ENCODE measurements around the gene OTUD1.

Gene OTUD1

DNA sequence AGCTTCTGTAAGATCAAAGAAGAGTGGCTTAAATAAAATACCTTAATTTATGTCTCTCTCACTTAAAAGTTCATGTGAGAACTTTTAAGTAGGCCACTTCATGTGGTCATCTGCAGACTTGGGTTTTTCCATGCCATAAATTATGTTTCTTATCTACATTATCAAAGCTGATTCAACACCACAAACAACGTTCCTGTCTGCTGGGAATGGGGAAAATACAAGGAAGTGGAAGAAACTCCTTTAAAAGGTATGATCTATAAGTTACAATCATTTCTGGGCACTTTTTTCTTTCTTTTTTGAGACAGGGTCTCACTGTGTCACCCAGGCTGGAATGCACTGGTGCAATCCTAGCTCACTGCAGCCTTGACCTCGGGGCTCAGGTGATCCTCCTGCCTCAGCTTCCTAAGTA, 16.9 kb upstream of the OTUD1 start:
- no peak for DNase-seq

DNA sequence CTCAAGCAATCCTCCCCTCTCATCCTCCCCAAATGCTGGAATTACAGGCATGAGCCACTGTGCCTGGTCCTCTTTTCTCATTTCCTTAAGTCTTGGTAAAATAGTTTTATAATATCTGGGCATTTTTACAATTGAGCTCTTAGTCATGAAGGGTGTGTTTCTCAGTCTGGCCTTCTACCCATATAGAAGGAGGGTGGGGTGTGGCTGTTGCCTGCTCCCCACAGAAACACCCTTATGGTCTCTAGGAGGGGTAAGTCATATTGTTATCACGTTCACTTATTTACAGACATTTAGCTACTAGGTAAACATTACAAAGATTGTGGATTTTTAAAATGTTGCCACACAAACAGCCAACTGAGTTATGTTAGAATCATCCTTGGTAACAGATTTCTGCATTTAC, 6.7 kb upstream of the OTUD1 start:
- peak in 1 of 2 donors; percentile 33 for DNase-seq

DNA sequence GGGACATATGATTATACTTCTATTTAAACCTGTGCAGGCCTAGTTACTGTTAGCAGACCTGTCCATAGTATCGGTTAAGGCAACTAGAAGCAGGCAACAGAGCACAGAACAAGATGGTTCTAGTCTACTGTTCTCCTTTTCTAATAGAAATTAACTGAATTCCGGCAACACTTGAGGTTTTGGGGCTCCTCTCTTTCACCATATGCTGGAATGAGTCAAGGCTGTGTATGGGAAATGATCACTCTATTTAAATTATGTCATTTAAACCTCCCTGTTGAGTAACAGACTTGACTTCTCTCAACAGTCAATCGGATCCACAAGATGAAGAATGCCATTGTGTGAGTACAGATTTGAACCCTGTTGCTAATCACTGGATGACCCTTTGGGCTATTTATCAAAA, 6.2 kb upstream of the OTUD1 start:
- no peak for DNase-seq

DNA sequence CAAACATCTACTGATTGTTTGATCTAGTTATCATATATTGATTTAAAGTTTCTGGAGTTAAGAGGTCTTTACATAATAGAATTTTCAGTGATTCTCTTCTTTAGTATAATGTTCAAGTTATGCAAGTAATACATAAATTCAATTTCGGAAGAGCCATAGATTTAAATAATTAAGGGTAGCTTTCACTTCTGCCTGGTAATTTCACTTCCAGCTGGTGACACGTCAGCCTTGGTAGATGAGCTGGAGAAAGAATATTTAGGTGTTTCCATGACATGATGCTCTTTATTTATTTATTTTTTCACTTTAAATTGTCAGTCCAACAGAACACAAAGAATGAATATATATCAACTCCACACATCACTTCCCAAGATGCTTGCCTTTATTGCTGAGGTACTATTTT, 5.2 kb upstream of the OTUD1 start:
- DNase-seq, result peak in 1 of 2 donors; percentile 41

DNA sequence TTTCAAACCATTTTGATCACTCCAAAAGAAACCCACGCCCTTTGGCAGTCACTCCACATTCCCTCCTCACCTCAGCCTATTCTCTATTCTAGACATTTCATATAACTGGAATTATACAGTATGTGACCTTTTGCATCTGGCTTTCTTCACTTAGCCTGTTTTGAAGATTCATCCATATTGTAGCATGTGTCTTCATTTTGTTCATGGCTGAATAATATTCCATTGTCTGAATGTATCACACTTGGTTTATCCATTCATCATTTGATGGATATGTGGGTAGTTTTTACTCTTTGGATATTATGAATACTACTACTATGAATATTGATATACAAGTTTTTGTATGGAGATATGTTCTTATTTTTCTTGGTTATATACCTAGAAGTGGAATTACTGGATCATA, 3.5 kb upstream of the OTUD1 start:
- DNase-seq, result no peak

DNA sequence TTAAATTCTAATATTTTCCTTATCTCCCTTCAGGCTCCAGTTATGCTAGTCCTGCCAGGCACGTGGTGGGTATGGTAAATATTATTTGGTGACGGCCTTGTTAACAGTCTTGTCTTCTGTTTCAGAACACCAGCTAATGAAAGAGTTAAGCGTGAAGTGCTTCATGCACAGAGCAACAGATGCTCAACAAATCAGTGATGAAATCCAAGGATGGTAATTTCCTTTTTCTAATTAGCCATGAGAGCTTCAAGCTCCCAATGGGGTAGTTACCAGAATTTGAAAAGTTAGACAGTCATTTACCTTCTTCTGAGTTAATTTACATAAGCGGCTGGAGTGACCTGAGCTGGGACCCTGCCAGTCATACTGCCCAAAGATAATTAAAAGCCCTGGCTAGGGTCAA, 1.9 kb upstream of the OTUD1 start:
- no peak for DNase-seq

DNA sequence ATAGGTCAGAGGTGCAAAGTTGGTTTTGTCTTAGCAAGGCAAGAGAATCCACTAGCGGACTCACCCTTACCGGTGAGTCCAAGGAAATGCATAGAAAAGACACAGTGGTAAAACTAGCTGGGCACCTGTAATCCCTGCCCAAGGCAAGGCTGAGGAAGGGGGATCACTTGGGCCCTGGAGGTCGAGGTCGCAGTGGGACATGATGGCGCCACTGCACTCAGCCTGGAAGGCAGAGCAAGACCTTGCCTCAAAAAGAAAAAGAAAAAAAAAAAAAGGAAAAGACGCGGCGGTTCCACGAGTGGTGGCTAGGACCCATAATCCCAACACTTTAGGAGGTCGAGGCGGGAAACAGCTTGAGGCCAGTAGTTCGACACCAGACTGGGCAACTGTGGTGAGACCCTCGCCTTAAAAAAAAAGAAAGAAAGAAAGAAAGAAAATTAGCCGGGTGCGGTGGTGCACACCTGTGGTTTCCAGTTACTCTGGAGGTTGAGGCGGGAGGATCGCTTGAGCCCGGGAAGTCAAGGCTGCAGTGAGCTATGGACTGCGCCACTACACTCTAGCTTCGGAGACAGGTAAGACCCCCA, 820 bp upstream of the OTUD1 start:
- no peak for DNase-seq

DNA sequence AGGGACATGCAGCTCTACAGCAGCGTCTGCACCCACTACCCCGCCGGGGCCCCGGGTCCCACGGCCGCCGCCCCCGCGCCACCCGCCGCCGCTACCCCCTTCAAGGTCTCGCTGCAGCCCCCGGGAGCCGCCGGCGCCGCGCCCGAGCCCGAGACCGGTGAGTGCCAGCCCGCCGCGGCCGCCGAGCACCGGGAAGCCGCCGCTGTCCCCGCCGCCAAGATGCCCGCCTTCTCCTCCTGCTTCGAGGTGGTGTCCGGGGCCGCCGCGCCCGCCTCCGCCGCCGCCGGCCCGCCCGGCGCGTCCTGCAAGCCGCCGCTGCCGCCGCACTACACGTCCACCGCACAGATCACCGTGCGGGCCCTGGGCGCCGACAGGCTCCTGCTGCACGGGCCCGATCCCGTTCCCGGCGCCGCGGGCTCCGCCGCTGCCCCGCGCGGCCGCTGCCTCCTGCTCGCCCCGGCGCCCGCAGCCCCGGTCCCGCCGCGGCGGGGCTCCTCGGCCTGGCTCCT, 631 bp downstream of the OTUD1 start:
- no peak for DNase-seq

DNA sequence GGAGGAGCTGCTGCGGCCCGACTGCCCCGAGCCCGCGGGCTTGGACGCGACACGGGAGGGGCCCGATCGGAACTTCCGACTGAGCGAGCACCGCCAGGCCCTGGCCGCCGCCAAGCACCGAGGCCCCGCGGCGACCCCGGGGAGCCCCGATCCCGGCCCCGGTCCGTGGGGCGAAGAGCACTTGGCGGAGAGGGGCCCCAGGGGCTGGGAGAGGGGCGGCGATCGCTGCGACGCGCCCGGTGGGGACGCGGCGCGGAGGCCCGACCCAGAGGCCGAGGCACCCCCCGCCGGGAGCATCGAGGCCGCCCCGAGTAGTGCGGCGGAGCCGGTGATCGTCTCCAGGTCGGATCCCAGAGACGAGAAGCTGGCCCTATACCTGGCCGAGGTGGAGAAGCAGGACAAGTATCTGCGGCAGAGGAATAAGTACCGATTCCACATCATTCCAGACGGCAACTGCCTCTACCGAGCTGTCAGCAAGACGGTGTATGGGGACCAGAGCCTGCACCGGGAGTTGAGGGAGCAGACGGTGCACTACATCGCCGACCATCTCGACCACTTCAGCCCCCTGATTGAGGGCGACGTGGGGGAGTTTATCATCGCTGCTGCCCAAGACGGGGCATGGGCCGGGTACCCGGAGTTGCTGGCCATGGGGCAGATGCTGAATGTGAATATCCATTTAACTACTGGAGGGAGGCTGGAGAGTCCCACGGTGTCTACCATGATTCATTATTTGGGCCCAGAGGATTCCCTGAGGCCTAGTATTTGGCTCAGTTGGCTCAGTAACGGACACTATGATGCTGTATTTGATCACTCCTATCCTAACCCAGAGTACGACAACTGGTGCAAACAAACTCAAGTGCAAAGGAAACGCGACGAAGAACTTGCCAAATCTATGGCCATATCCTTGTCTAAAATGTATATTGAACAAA, 1.4 kb downstream of the OTUD1 start:
- peak; percentile 17 to 23 for DNase-seq

DNA sequence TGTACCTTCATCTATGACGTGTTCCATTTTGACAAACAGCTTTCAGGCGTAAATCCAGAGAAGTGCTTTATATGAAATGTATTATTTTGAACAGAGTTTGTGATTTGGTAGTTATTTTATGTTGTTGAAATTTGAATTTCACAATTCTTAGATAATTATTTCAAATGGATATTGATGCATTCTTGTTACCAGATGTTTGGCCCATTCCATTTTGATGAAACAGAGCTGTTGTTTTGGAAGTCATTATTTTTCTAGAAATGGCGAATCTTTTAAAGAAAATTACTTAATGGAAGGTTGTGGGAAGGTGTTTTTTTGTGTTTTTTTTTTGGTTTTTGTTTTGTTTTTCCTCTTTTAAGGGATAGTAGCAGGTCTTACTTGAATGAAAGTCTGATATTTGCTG, 2.4 kb downstream of the OTUD1 start:
- DNase-seq, result no peak

DNA sequence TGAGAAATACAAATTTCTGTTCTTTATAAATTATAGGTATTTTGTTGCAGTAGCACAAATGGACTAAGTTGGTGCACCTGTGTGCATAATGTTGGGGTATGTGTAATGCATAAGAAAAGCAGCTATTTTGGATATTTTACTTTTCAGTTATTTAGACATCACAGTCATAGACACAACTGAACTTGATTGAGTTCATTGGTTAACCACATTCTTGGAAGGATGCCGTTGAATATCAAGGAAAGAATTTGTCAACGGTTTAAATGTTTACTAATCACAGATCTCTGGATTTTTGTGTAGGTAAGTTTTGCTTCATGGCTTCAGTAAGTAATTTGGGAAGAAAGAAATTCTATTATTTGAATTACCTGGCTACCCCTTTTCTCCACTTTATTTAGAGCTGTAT, 4.1 kb downstream of the OTUD1 start:
- no peak for DNase-seq

DNA sequence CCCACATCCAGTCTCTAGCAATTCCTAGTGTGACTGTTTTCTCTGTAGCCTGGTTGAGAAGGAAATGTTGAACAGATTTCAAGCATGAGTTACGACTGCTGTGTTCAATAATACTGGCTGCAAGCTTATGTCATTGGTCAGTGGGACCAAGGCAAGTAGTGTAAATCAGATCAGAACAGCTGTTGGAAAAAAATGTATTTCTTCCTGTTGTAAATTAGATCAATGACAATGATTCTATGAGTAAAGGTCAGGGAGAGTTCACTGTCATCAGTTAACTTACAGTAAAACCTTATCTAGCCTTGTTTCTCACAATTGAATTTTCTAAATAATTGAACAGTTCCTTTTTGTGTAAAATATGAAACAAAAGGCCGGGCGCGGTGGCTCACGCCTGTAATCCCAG, 6.7 kb downstream of the OTUD1 start:
- DNase-seq, result no peak

DNA sequence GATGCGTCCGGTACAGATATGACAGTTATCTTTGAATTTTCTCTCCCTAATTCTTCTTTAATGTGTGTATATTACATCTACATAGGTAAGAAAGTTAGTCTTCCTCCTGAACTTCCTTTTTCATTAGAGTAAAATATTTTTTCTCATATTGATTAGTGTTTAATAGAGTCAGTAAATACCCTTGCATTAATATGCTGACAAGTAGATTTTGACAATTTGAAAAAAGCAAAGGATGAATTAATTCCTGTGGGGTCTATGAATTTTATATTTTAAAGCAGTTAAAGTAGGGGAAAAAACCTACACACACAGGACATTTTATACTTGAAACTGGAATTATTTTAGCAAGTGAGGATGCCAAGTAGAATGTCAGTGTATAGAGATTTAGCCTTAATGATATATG, 9.4 kb downstream of the OTUD1 start:
- no peak for DNase-seq

DNA sequence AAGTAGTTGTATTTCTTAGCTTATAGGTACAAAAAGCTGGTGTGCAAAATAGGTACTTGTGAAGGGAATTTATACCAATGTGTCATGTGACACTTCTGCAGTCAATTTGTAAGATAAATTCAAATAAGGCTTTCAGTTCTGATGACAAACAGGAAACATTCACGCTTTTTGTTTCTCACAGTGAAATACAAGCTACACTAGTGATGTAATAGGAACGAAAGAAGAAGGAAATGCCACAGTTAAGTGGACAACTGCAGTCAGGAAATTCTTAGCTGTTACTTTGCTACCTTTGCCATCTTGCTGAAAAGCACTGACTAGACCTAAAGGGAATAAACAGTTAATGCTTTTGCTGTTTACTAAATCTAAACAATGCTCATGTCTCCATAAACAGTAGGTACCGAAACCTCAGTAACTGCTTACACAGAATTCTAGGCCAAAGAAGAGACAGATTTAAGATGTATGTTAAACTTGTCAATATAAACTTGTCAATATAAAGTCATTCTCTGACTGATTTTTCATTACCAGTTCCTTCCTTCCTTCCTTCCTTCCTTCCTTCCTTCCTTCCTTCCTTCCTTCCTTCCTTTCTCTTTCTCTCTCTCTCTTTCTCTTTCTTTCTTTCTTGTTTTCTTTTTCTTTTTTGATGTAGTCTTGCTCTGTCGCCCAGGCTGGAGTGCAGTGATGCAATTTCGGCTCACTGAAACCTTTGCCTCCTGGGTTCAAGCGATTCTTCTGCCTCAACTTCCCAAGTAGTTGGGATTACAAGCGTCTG, 10.1 kb downstream of the OTUD1 start:
- peak in 1 of 2 donors; percentile 25 for DNase-seq

DNA sequence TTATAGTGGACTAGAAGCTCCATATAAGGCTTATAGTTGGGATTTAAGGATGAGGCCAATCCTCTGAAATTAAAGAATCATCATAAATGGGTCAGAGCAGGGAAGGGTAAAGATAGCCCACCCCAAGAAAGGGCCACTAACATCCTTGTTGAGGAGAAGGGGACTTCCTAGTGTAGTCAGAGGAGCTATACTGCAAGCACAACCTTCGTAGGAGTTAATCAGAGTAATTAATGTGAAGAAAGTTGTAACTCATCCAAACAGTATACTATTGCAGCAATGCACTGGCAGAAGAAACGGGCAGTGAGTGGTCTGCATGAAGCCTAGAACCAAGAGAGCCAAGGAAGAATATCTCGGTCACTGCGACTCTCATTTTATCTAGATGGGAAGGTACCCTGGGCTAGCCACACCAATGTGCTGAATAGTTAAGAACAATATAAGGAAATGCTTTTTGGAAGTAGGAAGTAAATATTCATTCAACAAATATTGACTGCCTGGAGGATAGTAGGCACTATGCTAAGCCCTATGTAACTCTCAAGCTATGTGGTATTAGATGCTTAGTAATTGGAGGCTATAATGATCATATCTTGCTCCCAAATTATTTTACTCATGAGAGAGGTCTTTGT, 13.3 kb downstream of the OTUD1 start:
- no peak for DNase-seq

DNA sequence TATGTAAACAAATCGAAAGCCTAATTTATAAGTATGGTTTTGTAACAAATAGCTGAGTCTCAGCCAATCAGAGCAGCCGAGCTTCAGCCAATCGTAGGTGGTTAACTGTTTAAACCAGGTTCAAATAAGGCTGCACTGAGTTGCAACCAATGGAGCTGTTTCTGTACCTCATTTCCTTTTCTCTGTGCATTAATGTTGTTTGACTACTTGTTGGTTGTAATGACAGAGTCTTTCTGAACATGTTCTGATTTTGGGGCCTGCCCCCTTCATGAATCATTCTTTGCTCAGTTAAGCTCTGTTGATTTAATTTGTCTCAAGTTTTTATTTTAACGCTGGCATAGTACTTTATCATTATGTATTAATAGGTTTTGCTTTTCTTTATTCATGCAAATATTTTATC, 14.6 kb downstream of the OTUD1 start:
- no peak for DNase-seq

DNA sequence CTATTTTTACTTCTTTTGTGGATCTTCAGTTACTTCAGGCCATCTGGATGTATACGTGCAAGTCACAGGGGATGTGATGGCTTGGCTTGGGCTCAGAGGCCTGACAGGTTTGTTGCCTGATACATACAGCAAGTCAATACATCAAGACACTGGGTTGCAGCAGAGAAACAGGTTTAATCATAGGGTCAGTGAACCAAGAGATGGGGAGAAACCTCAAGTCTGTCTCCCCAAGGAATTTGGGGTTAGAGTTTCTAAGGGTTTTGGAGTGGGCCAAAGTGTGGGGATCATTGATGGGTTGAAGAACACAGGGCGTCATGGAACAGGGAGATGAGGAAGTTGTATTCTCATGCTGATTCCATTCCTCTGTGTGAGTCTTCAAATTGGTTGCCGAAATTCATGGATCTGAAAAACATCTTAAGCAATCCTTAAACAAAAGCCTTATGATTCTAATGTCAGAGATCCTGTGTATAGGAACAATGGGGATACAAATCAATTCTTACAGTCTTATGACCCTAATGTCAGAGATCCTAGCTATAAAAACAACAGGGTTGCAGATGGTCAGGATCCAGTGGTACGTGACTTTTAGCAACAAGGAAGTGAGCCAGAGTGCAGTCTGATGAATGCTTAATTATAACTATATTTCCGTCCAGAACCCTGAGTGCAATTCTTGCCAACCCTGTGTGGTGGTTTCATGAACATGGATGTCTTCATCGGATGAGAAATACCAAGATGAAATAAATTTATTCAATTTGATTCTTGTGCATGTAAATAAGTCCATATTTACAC, 18.9 kb downstream of the OTUD1 start:
- no peak for DNase-seq

DNA sequence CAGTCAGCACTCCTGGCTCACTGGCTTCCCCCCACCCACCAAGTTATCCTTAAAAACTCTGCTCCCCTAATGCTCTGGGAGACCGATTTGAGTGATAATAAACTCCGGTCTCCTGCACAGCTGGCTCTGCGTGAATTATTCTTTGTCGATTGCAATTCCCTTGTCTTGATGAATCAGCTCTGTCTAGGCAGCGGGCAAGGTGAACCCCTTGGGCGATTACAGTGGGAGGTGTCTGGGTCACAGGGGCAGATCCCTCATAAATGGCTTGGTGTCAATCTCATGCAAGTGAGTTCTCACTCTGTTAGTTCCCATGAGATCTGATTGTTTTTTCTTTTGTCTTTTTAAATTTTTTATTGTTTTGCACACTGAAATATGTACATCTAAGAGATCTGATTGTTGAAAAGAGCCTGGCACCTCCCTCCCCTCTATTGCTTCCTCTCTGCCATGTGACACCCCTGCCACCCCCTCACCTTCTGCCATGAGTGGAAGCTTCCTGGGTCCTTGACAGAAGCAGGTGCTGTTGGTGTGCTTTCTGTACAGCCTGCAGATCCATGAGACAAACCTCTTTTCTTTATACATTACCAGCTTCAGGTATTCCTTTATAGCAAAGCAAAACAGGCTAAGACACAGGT, 20.5 kb downstream of the OTUD1 start:
- no peak for DNase-seq

DNA sequence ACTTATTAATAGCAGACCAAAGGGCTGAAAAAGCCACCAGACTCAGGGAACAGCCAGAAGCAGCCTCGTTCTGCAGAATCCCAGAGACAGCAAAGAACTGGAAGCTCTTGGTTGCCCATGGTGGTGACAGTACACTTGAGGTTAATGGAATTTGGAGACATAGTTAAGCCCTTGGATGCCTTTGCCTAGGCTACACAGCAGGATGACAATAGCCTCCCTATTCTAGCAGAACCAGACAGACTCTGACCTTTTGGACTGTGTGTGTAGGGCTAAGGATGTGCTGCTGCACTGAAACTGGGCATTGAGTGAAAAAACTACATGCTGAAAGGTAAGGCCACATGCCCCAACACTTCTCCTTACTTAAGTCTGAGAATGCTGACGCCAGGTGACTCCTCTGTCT, 22.7 kb downstream of the OTUD1 start:
- no peak for DNase-seq

DNA sequence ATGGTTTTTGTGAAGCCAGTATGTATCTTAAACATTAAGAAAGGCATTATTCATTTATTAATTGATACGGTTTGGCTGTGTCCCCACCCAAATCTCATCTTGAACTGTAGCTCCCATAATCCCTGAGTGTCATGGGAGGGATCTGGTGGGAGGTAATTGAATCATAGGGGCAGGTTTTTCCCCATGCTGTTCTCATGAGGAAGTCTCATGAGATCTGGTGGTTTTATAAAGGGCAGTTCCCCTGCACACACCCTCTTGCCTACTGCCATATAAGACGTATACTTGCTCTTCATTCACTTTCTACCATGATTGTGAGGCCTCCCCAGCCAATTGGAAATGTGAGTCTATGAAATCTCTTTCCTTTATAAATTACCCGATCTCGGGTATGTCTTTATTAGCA, 28.1 kb downstream of the OTUD1 start:
- DNase-seq, result no peak

DNA sequence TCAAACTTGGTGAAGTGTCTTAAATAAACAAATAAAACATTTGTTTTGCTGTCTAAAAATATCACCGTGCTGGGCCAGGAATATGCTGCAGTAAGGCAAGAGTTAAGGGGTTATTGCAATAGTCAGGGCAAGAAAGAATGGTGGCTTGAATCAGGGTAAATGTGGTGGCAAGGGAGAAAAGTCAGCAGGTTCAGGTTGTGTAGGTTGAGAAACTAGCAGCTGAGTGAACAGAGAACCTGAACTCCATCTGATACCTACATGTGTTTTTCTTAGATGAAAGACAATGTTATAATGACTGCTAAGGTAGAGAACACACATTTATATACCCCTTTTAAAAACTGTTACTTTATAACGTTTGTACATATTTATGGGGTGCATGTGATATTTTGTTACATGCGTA, 28.7 kb downstream of the OTUD1 start:
- no peak for DNase-seq
